ENCODE data around the gene CCR5.

CCR5 gene

DNA sequence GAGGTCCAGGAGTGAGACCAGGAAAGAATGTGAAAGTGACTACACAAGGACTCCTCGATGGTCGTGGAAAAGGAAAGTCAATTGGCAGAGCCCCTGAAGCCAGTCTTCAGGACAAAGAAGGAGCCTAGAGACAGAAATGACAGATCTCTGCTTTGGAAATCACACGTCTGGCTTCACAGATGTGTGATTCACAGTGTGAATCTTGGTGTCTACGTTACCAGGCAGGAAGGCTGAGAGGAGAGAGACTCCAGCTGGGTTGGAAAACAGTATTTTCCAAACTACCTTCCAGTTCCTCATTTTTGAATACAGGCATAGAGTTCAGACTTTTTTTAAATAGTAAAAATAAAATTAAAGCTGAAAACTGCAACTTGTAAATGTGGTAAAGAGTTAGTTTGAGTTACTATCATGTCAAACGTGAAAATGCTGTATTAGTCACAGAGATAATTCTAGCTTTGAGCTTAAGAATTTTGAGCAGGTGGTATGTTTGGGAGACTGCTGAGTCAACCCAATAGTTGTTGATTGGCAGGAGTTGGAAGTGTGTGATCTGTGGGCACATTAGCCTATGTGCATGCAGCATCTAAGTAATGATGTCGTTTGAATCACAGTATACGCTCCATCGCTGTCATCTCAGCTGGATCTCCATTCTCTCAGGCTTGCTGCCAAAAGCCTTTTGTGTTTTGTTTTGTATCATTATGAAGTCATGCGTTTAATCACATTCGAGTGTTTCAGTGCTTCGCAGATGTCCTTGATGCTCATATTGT is 10.8 kb upstream of the CCR5 start:
- peak; percentile 32 for DNase-seq

DNA sequence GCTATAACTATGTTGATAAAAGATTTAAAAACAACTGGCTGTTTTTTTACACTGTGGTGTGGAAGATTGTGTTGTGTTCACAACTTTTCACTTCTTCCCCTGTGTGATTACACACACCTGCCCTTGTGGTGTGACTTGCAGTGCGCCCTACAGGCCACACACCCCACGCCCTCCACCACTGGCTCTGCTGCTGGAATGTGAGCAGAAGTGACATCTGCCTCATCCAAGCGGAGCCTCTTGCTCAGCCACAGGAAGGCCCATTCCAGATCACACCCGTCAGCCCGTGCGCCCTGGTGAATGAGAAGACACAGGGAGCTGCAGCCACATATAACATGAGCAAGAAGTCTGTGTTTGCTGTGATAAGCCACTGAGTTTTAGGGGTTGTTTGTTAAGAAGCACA is 9.8 kb upstream of the CCR5 start:
- no peak for DNase-seq

DNA sequence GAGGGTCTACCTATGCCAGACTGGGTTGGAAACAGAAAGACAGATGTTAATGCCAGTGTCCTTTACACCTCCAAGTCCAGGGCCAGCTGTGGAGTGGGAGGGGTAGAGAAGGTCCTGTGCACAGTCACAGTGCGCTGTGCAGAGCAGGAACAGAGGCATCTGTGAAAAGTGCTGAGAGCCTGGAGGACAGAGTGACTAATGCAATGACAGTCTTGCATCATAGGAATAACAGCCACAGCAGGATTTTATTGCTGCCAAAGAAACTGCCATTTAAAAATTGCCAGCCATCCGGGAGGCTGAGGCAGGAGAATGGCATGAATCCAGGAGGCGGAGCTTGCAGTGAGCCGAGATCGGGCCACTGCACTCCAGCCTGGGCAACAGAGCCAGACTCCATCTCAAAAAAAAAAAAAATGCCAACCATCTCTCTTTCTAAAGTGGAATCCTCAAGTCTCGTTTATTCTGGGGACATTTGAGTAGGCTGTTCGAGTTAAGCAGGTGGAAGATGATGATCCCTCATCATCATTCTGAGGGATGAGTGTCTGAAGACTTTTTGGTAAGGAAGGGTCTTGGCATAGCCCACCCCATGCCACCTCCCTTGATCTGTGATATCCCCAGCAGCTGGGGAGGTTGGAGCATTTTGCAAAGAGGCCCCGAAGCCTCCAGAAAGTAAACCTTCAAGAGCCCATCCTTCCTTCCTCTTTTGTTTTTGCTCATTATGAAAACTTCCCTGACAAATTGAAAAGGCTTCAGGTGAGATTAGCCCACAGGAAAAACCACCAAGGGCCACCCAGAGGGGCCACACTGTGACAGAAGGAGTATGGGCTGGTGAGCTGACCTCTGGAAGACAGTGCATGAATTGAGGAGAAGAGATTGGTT is 9.1 kb upstream of the CCR5 start:
- no peak for DNase-seq

DNA sequence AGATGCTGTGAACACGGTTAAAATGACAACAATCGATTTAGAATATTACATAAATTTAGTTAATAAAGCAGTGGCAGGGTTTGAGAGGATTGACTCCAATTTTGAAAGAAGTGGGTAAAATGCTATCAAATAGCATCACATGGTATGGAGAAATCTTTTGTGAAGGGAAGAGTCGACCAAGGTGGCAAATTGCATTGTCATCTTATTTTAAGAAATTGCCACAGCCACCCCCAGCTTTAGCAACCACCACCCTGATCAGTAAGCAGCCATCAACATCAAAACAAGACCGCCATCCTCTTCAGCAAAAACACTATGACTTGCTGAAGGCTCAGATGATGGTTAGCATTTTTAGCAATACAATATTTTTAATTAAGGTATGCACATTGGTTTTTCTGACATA is 5.7 kb upstream of the CCR5 start:
- DNase-seq: no peak

DNA sequence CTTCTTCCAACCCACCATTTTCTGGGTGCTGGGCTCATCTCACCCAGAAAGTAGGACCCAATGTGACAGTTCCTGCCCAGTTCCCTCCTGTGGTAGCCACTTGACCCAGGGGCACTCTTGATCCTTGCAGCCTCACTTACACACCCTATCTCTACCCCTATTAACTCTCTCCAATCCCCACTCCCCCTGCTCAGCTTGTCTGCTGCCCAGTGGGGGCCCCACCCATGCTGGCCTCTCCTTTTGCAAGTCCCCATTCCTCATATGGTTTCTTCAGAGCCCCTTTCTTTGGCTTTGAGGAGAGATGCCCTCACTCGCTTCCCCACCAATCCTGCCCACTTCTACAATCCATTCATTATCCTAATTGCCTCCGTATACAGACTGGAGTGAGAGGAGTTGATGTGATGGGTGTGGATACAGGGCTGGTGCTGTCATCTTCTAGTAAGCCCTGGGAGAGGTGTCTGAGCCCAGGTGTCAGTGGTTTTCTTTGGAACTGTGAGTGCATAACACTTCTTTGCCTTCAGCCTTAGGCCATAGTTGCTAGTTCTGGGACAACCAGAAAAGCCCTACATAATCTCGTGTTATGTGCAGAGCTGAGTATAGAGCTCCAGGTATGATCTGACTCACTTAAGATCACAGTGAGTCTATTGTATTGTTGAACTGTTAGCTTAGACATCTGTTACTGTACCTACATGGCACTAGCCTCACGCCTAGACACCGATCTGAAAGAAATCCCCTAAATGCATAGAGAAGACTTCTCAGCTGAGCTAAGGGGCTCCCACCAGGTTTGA is 4.8 kb upstream of the CCR5 start:
- DNase-seq: no peak

DNA sequence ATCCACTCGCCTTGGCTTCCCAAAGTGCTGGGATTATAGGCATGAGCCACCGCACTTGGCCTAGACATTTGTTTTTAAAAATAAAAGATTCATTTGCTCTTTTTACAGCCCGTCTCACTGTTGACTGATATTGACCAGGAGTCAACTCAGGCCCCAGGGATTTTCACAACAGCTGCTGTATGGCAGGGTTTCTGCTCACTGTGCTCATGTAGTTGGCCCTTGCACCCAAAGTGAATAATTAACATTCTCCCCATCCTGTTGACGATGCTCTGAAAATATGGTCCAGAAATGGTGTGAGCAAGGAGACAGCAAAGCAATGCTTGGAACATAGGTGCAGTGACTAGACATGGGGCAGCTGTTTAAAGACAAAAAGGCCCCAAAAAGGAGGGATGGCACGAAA is 2.9 kb upstream of the CCR5 start:
- no peak for DNase-seq

DNA sequence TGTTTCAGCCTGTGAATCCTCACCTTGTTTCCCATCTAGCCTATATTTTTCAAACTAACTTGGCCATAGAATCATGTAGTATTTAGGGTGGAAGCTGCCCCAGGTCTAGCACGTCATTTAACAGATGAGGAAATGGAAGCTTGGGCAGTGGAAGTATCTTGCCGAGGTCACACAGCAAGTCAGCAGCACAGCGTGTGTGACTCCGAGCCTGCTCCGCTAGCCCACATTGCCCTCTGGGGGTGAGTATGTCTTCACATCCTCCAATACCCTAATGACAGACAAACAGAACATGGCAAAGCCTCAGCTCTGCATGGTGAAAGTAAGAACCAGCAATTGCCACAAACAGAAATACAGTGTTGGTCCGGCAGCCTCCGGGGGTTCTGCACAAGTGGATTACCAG is 2.2 kb upstream of the CCR5 start:
- DNase-seq: no peak

DNA sequence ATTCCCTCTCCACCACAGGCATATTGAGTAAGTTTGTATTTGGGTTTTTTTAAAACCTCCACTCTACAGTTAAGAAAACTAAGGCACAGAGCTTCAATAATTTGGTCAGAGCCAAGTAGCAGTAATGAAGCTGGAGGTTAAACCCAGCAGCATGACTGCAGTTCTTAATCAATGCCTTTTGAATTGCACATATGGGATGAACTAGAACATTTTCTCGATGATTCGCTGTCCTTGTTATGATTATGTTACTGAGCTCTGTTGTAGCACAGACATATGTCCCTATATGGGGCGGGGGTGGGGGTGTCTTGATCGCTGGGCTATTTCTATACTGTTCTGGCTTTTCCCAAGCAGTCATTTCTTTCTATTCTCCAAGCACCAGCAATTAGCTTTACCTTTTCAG is 1.6 kb upstream of the CCR5 start:
- DNase-seq: no peak

DNA sequence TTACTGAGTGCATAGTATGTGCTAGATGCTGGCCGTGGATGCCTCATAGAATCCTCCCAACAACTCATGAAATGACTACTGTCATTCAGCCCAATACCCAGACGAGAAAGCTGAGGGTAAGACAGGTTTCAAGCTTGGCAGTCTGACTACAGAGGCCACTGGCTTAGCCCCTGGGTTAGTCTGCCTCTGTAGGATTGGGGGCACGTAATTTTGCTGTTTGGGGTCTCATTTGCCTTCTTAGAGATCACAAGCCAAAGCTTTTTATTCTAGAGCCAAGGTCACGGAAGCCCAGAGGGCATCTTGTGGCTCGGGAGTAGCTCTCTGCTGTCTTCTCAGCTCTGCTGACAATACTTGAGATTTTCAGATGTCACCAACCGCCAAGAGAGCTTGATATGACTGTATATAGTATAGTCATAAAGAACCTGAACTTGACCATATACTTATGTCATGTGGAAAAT is 1.0 kb upstream of the CCR5 start:
- DNase-seq: no peak

DNA sequence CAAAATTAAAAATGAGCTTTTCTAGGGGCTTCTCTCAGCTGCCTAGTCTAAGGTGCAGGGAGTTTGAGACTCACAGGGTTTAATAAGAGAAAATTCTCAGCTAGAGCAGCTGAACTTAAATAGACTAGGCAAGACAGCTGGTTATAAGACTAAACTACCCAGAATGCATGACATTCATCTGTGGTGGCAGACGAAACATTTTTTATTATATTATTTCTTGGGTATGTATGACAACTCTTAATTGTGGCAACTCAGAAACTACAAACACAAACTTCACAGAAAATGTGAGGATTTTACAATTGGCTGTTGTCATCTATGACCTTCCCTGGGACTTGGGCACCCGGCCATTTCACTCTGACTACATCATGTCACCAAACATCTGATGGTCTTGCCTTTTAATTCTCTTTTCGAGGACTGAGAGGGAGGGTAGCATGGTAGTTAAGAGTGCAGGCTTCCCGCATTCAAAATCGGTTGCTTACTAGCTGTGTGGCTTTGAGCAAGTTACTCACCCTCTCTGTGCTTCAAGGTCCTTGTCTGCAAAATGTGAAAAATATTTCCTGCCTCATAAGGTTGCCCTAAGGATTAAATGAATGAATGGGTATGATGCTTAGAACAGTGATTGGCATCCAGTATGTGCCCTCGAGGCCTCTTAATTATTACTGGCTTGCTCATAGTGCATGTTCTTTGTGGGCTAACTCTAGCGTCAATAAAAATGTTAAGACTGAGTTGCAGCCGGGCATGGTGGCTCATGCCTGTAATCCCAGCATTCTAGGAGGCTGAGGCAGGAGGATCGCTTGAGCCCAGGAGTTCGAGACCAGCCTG is 984 bp downstream of the CCR5 start:
- DNase-seq: no peak

DNA sequence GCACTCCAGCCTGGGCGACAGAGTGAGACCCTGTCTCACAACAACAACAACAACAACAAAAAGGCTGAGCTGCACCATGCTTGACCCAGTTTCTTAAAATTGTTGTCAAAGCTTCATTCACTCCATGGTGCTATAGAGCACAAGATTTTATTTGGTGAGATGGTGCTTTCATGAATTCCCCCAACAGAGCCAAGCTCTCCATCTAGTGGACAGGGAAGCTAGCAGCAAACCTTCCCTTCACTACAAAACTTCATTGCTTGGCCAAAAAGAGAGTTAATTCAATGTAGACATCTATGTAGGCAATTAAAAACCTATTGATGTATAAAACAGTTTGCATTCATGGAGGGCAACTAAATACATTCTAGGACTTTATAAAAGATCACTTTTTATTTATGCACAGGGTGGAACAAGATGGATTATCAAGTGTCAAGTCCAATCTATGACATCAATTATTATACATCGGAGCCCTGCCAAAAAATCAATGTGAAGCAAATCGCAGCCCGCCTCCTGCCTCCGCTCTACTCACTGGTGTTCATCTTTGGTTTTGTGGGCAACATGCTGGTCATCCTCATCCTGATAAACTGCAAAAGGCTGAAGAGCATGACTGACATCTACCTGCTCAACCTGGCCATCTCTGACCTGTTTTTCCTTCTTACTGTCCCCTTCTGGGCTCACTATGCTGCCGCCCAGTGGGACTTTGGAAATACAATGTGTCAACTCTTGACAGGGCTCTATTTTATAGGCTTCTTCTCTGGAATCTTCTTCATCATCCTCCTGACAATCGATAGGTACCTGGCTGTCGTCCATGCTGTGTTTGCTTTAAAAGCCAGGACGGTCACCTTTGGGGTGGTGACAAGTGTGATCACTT is 2.0 kb downstream of the CCR5 start:
- no peak for DNase-seq

DNA sequence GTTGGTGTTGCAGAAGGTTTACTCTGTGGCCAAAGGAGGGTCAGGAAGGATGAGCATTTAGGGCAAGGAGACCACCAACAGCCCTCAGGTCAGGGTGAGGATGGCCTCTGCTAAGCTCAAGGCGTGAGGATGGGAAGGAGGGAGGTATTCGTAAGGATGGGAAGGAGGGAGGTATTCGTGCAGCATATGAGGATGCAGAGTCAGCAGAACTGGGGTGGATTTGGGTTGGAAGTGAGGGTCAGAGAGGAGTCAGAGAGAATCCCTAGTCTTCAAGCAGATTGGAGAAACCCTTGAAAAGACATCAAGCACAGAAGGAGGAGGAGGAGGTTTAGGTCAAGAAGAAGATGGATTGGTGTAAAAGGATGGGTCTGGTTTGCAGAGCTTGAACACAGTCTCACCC is 4.0 kb downstream of the CCR5 start:
- no peak for DNase-seq

DNA sequence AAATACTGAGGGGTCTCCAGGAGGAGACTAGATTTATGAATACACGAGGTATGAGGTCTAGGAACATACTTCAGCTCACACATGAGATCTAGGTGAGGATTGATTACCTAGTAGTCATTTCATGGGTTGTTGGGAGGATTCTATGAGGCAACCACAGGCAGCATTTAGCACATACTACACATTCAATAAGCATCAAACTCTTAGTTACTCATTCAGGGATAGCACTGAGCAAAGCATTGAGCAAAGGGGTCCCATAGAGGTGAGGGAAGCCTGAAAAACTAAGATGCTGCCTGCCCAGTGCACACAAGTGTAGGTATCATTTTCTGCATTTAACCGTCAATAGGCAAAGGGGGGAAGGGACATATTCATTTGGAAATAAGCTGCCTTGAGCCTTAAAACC is 4.5 kb downstream of the CCR5 start:
- no peak for DNase-seq

DNA sequence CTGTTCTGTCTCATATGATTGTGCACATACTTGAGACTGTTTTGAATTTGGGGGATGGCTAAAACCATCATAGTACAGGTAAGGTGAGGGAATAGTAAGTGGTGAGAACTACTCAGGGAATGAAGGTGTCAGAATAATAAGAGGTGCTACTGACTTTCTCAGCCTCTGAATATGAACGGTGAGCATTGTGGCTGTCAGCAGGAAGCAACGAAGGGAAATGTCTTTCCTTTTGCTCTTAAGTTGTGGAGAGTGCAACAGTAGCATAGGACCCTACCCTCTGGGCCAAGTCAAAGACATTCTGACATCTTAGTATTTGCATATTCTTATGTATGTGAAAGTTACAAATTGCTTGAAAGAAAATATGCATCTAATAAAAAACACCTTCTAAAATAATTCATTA is 5.1 kb downstream of the CCR5 start:
- DNase-seq: no peak

DNA sequence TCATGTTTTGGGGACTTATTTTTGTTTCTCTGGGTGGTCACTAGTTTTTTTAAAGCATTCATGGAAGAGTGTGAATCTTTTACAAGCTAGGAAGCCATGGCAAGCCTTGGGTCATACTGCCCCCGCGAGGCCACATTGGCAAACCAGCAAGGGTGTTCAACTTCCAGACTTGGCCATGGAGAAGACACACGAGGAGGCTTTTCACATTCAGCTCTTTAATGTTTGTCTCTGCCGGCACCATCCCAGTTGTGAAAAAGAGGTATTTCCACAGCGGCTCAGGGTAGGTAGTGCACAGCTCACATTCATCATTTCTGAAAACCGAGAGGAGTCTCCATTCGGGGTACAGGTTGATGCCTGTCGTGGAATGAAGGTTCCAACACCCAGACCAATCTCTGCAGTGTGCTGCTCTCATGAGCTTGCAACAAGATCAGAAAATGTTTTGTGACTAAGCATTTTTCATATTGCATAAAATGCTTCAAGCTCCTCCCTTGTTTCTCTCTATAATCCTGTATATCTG is 7.7 kb downstream of the CCR5 start:
- DNase-seq: no peak

DNA sequence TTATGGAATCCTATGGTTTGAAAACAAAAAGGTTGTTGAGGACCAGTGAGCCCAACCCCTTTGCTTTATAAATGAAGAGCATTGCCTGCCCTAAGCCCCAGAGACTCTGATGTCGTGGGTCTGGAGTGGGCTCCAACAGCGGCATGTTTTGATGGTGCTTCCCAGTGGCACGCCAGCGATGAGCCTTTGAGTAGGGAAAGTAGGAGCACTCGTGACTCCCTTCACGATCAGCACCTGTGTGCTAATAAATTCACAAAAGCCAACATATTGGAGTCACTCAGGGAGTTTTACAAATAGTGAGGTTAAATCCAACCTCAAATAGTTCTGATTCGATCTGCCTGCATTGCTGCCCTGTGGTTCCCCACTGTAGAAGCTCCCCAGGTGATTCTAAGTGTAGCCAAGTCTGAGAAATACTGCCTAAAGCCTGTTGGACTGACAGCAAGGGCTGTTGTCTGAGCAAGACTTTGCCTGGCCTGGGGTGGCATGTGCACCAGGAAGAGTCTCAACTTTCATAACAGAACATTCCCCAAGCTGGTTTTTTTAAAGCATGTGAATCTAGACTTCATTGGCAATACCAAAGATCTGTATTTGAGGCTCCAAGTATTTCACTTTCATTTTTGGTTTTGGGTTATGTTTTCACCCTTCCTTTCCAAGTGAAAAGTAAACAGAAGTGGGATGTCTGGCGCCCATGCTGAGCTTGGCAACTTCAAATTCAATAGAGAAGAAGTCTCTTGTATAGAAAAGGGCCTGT is 9.9 kb downstream of the CCR5 start:
- no peak for DNase-seq

DNA sequence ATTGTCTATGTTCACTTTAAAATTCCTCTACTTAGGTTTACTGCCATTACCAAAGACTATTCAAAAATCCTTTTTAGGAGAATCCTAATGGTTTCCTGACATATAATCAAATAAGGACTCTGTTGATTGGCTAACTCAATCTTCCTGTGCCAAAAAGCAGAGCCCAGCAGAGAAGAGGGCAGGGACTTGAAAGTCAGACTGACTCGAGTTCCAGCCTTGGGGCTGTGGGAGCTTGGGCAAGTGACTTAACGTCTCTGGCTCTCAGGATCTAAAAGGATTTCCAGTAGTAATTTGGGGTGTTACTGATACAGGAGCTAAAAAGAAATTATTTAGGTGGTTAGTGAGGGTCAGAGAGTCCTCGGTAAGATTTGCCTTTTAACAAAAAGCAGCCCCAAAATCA is 10.9 kb downstream of the CCR5 start:
- no peak for DNase-seq

DNA sequence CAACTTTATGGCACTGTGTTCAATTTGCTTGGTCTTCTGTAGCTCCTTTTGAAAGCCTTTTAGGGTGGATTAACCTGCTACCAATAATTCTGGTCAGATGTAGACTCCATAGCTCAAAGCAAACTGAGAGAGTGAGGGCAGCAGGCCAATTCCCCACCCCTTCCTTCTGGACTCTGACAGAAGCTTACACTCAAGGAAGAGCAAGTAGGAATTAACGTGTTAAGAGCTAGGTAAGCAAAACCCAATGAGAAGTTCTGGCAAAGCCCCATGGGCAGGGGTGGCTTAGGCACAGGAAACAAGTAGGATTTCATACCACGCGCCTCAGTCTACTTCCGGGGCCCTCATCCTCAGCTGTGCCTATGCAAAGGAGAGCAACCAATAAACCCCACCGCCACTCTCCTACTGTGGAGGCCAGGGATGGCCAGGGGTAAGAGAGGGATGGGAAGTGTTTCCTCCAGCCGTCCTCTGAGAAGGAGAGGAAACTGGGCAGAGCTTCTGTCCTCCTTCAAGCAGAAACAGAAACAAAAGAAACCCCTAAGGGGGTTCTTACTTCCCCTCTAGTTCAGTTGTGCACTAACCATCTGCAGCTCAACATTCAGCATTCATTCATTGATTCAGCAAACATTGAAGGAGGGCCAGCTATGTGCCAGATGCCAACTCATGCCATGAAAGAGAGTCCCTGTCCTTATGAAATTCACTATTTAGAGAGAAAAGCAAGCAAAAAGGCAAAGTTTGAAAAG is 12.6 kb downstream of the CCR5 start:
- DNase-seq: no peak

DNA sequence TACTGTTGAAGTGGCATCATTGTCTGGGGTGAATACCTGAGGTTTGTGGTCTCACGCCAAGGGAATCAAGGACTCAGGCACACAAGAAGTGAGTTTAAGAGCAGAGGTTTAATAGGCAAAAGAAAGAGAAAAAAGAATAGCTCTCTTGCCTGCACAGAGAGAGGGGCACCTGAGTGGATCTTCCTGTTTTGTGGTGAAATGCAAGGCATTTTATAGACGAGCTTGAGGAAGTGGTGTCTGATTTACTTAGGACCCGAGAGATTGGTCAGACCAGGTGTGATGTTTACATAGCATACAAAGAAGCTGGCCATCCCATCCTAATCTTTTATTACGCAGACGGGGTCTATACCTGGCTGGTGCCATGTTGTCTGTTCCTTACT is 13.2 kb downstream of the CCR5 start:
- no peak for DNase-seq

DNA sequence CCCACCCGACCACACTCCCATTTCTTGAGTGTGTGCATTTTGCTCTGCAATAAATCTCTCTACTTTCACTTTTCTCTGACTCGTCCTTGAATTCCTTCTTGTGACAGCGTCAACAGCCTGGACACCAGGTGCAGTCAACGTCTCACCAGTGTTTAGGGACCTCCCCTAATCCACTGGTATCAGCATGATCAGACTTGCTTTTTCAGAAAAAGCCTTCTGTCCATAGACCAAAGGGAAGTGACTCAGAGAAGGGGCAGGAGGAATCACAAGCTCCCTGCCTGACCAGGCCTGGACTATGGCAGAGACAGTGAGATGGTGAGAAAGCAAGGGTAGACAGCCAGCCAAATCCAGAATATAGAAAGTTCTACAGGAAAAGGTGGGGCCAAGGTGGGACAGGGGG is 15.5 kb downstream of the CCR5 start:
- DNase-seq: no peak

All from DMS153 (cell line).